ENCODE data around the gene AK5.

AK5 gene

DNA sequence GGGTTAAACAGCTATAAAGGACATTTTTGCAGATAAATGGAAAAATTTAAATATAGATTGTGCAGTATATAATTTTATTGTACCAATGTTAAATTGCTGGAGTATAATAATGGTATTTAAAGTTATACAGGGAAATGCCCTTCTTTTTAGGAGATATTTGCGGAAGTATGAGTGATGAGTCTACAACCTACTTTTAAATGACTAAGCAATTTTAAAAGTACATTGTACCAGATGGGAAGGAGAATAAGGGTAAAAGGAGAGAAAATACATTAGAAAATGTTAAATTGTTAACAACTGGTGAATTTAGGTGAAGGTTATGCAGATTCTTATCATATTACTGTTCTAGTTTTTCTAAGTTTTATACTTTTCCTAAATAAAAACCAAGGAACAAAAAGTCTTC is 308.8 kb downstream of the AK5 start:
- DNase-seq (ENCODE audit: low spot score), result no peak

DNA sequence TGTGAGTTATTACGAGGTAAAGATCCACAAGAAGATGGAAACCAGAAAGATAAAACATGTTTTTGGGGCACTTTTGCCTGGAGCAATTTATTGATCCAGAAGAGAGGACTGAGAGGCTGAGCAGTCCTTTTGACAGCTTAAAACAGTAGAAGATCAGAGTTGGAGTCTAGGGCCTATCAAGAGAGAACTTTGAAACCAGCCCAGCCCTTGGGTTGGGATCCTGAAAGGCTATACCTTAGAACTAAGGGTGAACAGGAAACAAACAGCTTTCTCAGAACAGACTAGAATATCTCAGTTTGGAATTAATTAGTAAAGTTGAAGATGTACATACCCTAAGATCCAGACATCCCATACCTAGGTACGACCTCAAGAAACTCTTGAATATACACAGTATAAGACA is 311.1 kb downstream of the AK5 start:
- no peak for DNase-seq (ENCODE audit: low spot score)

DNA sequence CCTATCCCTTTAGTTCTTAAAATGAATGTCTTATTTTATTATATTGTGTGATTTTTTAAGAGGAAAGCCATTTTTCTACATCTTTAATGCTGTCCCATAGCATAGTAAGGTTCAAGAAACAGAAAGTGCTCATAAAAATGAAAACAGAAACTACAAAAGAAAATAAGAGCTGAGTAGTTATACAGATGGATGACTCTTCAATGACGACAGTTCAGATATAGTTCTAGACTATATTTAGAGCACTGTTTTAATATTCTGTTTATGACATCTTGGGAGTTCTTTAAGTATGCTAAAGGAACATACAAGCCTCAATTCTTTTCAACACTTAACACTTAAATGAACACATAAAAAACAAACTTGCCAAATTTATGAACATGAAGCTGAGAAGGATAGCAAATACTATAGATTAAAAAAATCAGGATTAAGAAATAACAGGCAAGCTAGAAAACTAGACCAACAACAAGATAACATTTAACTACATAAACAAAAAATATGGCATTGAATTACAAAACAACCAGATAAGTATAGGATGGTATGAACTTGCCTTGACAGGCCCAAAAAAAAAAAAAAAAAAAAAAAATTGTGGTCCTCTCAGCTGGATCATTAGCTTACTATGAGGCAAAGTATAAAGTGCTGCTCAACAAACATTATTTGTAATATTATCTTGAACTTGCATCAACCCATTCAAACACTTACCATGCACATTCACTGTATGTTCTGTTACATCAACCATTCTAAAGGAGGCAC is 312.7 kb downstream of the AK5 start:
- DNase-seq (ENCODE audit: low spot score), result no peak

- no peak for DNase-seq (ENCODE audit: low spot score)
Measured at GRCh38 chr1:77597310-77597709, 315.5 kb downstream of the AK5 start.

- DNase-seq (ENCODE audit: low spot score), result no peak
Measured at GRCh38 chr1:77605246-77606026, 323.6 kb downstream of the AK5 start.

GRCh38 chr1:77608893-77609292 is 327.1 kb downstream of the AK5 start:
- no peak for DNase-seq (ENCODE audit: low spot score)
